ENCODE results near the gene ZBTB1. TPM values are rescaled to one million over a fixed set of nuclear protein-coding genes. Genes with fewer than 3 reads are reported as not detected.

Gene ZBTB1
- total RNA-seq, 2 donors from 2014 or later, result 18.5 to 21.2 TPM

- Histone ChIP-seq H3K27me3 (no peaks in the 10 kb centered on the region), H3K4me1 (peaks cover 0 to 66% of the 10 kb centered on the region in 2 donors)
- no peak for TF ChIP-seq CTCF (IDR thresholded peaks at IDR 0.05)
Measured at GRCh38 chr14:64504897-64505794, 576 bp downstream of the ZBTB1 start.

GRCh38 chr14:64506721-64507120, 2.2 kb downstream of the ZBTB1 start:
- Histone ChIP-seq H3K4me3 (peak overlapping the region in 1 of 2 donors; percentile 80), H3K27me3 (no peaks in the 10 kb centered on the region), H3K27ac (peak overlapping the region; percentile 99 to 100), H3K4me1 (peaks cover 0 to 68% of the 10 kb centered on the region in 2 donors), H3K36me3 (no peaks in the 10 kb centered on the region), H3K9me3 (no peaks in the 10 kb centered on the region)
- no peak for DNase-seq (ENCODE audit: low spot score)
- no peak for TF ChIP-seq CTCF (IDR thresholded peaks at IDR 0.05)

More at GRCh38 chr14:64504897-64505794, 576 bp downstream of the ZBTB1 start:
- peak overlapping the region; percentile 80 to 85 for H3K4me3 ChIP-seq
- DNase-seq (ENCODE audit: low spot score), result peak; percentile 89
- H3K9me3 ChIP-seq, result no peaks in the 10 kb centered on the region
- H3K36me3 ChIP-seq, result no peaks in the 10 kb centered on the region
- H3K27ac ChIP-seq, result peak overlapping the region; percentile 99 to 100

- Histone ChIP-seq H3K27me3 (no peaks in the 10 kb centered on the region), H3K4me3 (no peak overlapping the region), H3K4me1 (peaks cover 0 to 65% of the 10 kb centered on the region in 2 donors), H3K9me3 (no peaks in the 10 kb centered on the region), H3K27ac (peak overlapping the region; percentile 99 to 100), H3K36me3 (no peaks in the 10 kb centered on the region)
- TF ChIP-seq CTCF (IDR thresholded peaks at IDR 0.05), result no peak
- DNase-seq (ENCODE audit: low spot score), result no peak
Measured at GRCh38 chr14:64507376-64508156, 3.0 kb downstream of the ZBTB1 start.

GRCh38 chr14:64508215-64508776, 3.7 kb downstream of the ZBTB1 start:
- Histone ChIP-seq H3K27me3 (no peaks in the 10 kb centered on the region), H3K27ac (no peak overlapping the region), H3K4me1 (peaks cover 0 to 67% of the 10 kb centered on the region in 2 donors), H3K9me3 (no peaks in the 10 kb centered on the region), H3K36me3 (no peaks in the 10 kb centered on the region), H3K4me3 (no peak overlapping the region)
- DNase-seq (ENCODE audit: low spot score), result no peak
- no peak for TF ChIP-seq CTCF (IDR thresholded peaks at IDR 0.05)

GRCh38 chr14:64509036-64509435, 4.5 kb downstream of the ZBTB1 start:
- DNase-seq (ENCODE audit: low spot score), result no peak
- no peaks in the 10 kb centered on the region for H3K9me3 ChIP-seq
- H3K27me3 ChIP-seq, result no peaks in the 10 kb centered on the region
- no peak overlapping the region for H3K4me3 ChIP-seq
- H3K36me3 ChIP-seq, result no peaks in the 10 kb centered on the region
- no peak overlapping the region for H3K27ac ChIP-seq
- H3K4me1 ChIP-seq, result peaks cover 0 to 70% of the 10 kb centered on the region in 2 donors
- TF ChIP-seq CTCF (IDR thresholded peaks at IDR 0.05), result no peak

All from right atrium auricular region (tissue), 2 donors.